ENCODE results near the gene CTSW.

The CTSW gene

GRCh38 chr11:65900899-65901180, 21.2 kb downstream of the CTSW start:
- no peaks in the 10 kb centered on the region for H3K36me3 ChIP-seq (ENCODE audit: low read length)
- H4K20me1 ChIP-seq (ENCODE audit: low read depth, low read length), result no peaks in the 10 kb centered on the region
- no peaks in the 10 kb centered on the region for H3K27me3 ChIP-seq (ENCODE audit: low read length)
- peak overlapping the region; percentile 53 for H3K4me2 ChIP-seq (ENCODE audit: low read depth, low read length, poor library complexity, severe bottlenecking)
- no peak overlapping the region for H3K9ac ChIP-seq (ENCODE audit: low read length)
- no peaks in the 10 kb centered on the region for H3F3A ChIP-seq (ENCODE audit: insufficient read depth)
- H2AFZ ChIP-seq (ENCODE audit: low read depth, low read length, severe bottlenecking), result no peak overlapping the region
- H3K27ac ChIP-seq (ENCODE audit: low read depth, low read length), result no peak overlapping the region
- H3K9me3 ChIP-seq (ENCODE audit: insufficient read depth, low read length), result no peaks in the 10 kb centered on the region
- H3K4me3 ChIP-seq (ENCODE audit: insufficient read depth, low read length, poor library complexity, severe bottlenecking), result no peak overlapping the region
- H3K9me2 ChIP-seq (replicated peaks; ENCODE audit: insufficient read depth, low read length), result no peaks in the 10 kb centered on the region
- TF ChIP-seq, protein P1, sequence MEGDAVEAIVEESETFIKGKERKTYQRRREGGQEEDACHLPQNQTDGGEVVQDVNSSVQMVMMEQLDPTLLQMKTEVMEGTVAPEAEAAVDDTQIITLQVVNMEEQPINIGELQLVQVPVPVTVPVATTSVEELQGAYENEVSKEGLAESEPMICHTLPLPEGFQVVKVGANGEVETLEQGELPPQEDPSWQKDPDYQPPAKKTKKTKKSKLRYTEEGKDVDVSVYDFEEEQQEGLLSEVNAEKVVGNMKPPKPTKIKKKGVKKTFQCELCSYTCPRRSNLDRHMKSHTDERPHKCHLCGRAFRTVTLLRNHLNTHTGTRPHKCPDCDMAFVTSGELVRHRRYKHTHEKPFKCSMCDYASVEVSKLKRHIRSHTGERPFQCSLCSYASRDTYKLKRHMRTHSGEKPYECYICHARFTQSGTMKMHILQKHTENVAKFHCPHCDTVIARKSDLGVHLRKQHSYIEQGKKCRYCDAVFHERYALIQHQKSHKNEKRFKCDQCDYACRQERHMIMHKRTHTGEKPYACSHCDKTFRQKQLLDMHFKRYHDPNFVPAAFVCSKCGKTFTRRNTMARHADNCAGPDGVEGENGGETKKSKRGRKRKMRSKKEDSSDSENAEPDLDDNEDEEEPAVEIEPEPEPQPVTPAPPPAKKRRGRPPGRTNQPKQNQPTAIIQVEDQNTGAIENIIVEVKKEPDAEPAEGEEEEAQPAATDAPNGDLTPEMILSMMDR (IDR thresholded peaks at IDR 0.05; ENCODE audit: insufficient read depth, low read length, poor library complexity, severe bottlenecking), result no peak
- TF ChIP-seq EZH2phosphoT487 (conservative IDR thresholded peaks at IDR 0.05; ENCODE audit: low read length), result no peak
- H3K79me2 ChIP-seq (ENCODE audit: insufficient read depth, low read length), result no peaks in the 10 kb centered on the region

DNA sequence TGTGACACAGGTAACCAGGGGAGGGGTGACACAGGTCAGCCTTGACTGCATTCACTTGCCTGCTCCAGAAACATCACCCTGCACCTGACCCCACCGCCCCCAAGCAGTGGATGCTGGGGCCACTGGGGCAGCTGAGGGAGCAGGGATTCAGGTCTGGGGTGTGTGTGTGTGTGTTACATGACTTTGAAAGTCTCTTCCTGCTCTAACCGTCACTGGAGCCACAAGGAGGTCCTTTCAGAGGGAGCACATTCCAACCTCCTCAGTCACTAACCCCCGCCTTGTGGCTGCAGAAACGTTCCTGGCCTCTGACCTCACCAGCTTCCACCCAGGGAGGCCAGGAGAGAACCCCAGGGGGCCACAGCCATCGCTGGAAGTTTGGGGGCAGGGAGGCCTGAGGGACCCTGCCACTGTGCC, 23.4 kb downstream of the CTSW start:
- TF ChIP-seq EZH2phosphoT487 (conservative IDR thresholded peaks at IDR 0.05; ENCODE audit: low read length), result no peak
- TF ChIP-seq, protein P1 (IDR thresholded peaks at IDR 0.05; ENCODE audit: insufficient read depth, low read length, poor library complexity, severe bottlenecking), result no peak
- Histone ChIP-seq H3K9me2 (replicated peaks; ENCODE audit: insufficient read depth, low read length) (no peaks in the 10 kb centered on the region), H4K20me1 (ENCODE audit: low read depth, low read length) (no peaks in the 10 kb centered on the region), H3K36me3 (ENCODE audit: low read length) (no peaks in the 10 kb centered on the region), H3K4me3 (ENCODE audit: insufficient read depth, low read length, poor library complexity, severe bottlenecking) (no peak overlapping the region), H3K27ac (ENCODE audit: low read depth, low read length) (no peak overlapping the region), H3K9me3 (ENCODE audit: insufficient read depth, low read length) (no peaks in the 10 kb centered on the region), H3K9ac (ENCODE audit: low read length) (no peak overlapping the region), H3F3A (ENCODE audit: insufficient read depth) (no peaks in the 10 kb centered on the region), H3K79me2 (ENCODE audit: insufficient read depth, low read length) (no peaks in the 10 kb centered on the region), H3K27me3 (ENCODE audit: low read length) (no peaks in the 10 kb centered on the region), H2AFZ (ENCODE audit: low read depth, low read length, severe bottlenecking) (no peak overlapping the region), H3K4me2 (ENCODE audit: low read depth, low read length, poor library complexity, severe bottlenecking) (no peak overlapping the region)

GRCh38 chr11:65903715-65904114, 24.1 kb downstream of the CTSW start:
- Histone ChIP-seq H3F3A (ENCODE audit: insufficient read depth) (no peaks in the 10 kb centered on the region), H3K79me2 (ENCODE audit: insufficient read depth, low read length) (no peaks in the 10 kb centered on the region)

More at GRCh38 chr11:65903715-65904114, 24.1 kb downstream of the CTSW start:
- Histone ChIP-seq H3K27ac (ENCODE audit: low read depth, low read length) (no peak overlapping the region), H3K4me2 (ENCODE audit: low read depth, low read length, poor library complexity, severe bottlenecking) (no peak overlapping the region), H3K9ac (ENCODE audit: low read length) (no peak overlapping the region), H3K36me3 (ENCODE audit: low read length) (no peaks in the 10 kb centered on the region), H3K9me2 (replicated peaks; ENCODE audit: insufficient read depth, low read length) (no peaks in the 10 kb centered on the region), H4K20me1 (ENCODE audit: low read depth, low read length) (no peaks in the 10 kb centered on the region), H3K9me3 (ENCODE audit: insufficient read depth, low read length) (no peaks in the 10 kb centered on the region), H3K27me3 (ENCODE audit: low read length) (no peaks in the 10 kb centered on the region), H2AFZ (ENCODE audit: low read depth, low read length, severe bottlenecking) (no peak overlapping the region), H3K4me3 (ENCODE audit: insufficient read depth, low read length, poor library complexity, severe bottlenecking) (no peak overlapping the region)
- TF ChIP-seq, protein P1 (IDR thresholded peaks at IDR 0.05; ENCODE audit: insufficient read depth, low read length, poor library complexity, severe bottlenecking), result no peak
- no peak for TF ChIP-seq EZH2phosphoT487 (conservative IDR thresholded peaks at IDR 0.05; ENCODE audit: low read length)

Data from SU-DHL-6 (cell line).